Stimulated activated CD4-positive, alpha-beta T cell treated with anti-CD3 and anti-CD28 coated beads, Interleukin-2, amount 100 ng/mL, for 24 hours (primary cell): ENCODE results near the gene GSTO2.

Experiments
- DNase-seq, 2 donors: peaks; one replicate each; pipeline ENCODE4 v3.0.0-alpha.2; 2020

The GSTO2 gene

GRCh38 chr10:104311184-104311720, 42.3 kb downstream of the GSTO2 start:
- DNase-seq = no peak

GRCh38 chr10:104314591-104315485, 45.9 kb downstream of the GSTO2 start:
- no peak for DNase-seq

- no peak for DNase-seq
These were observed 46.5 kb downstream of the GSTO2 start for GRCh38 chr10:104315486-104315921.

GRCh38 chr10:104316321-104317099, 47.5 kb downstream of the GSTO2 start:
- DNase-seq = no peak

- DNase-seq = no peak
These were observed 48.3 kb downstream of the GSTO2 start for GRCh38 chr10:104317269-104317710.

GRCh38 chr10:104317726-104318299, 48.8 kb downstream of the GSTO2 start:
- DNase-seq = no peak

GRCh38 chr10:104318326-104318725, 49.3 kb downstream of the GSTO2 start:
- no peak for DNase-seq

GRCh38 chr10:104318810-104319741, 50.1 kb downstream of the GSTO2 start:
- DNase-seq = no peak

- DNase-seq = no peak
These were observed 52.2 kb downstream of the GSTO2 start for GRCh38 chr10:104321226-104321625.

GRCh38 chr10:104321725-104322415, 52.9 kb downstream of the GSTO2 start:
- no peak for DNase-seq

GRCh38 chr10:104322416-104322782, 53.4 kb downstream of the GSTO2 start:
- peak in 1 of 2 donors; percentile 35 for DNase-seq

GRCh38 chr10:104323085-104323484, 54.1 kb downstream of the GSTO2 start:
- no peak for DNase-seq

- DNase-seq = no peak
These were observed 54.8 kb downstream of the GSTO2 start for GRCh38 chr10:104323760-104324201.

- no peak for DNase-seq
These were observed 55.3 kb downstream of the GSTO2 start for GRCh38 chr10:104324221-104324686.

- DNase-seq = no peak
These were observed 55.9 kb downstream of the GSTO2 start for GRCh38 chr10:104324931-104325330.

- DNase-seq = no peak
These were observed 56.8 kb downstream of the GSTO2 start for GRCh38 chr10:104325436-104326435.

GRCh38 chr10:104326991-104327610, 58.1 kb downstream of the GSTO2 start:
- no peak for DNase-seq

GRCh38 chr10:104327745-104328645, 59.0 kb downstream of the GSTO2 start:
- DNase-seq = no peak

GRCh38 chr10:104328646-104328895, 59.6 kb downstream of the GSTO2 start:
- DNase-seq = no peak
